Hepatocyte (in vitro differentiated cells): Measurements from ENCODE around the gene EPAS1.

Experiments used
- EZH2 ChIP-seq: fragments of 200-600 bp; sonication (generic); IDR thresholded peaks from 2 replicates; pipeline ENCODE4 v1.6.1; 2016; ENCODE audit warnings: antibody characterized with exemption, mild to moderate bottlenecking, borderline replicate concordance
- EZH2phosphoT487 ChIP-seq: fragments of 200-600 bp; sonication (generic); IDR thresholded peaks from one replicate; pipeline ENCODE4 v1.6.1; 2018; ENCODE audit warnings: antibody characterized with exemption, mild to moderate bottlenecking, low read depth, moderate library complexity; ENCODE audit not compliant: unreplicated experiment, severe bottlenecking
- TF ChIP-seq, protein P1 (sequence below): fragments of 200-600 bp; sonication (generic); IDR thresholded peaks from 2 replicates; pipeline ENCODE4 v1.5.1; 2016; ENCODE audit warnings: antibody characterized with exemption, mild to moderate bottlenecking; ENCODE audit not compliant: poor library complexity

DNA sequence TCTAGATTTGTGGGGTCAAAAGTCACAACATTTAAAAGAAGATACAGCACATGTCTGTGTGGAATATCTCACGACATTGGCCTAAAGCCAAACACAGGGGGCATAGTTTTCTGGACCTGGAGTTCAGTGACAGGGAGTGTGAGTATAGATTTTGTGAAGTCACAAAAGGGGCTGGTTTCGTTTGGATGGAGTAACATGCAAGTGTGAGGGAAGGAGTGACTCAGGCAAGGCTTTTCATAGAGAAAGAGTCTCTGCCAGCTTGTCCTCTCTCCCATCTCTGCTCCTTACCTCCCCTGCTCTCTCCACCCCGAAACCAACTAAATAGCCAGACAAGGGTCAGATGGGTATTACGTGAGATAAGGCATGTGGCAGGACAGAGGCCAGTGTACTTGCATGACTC, 3.7 kb upstream of the EPAS1 start:
- TF ChIP-seq, protein P1, sequence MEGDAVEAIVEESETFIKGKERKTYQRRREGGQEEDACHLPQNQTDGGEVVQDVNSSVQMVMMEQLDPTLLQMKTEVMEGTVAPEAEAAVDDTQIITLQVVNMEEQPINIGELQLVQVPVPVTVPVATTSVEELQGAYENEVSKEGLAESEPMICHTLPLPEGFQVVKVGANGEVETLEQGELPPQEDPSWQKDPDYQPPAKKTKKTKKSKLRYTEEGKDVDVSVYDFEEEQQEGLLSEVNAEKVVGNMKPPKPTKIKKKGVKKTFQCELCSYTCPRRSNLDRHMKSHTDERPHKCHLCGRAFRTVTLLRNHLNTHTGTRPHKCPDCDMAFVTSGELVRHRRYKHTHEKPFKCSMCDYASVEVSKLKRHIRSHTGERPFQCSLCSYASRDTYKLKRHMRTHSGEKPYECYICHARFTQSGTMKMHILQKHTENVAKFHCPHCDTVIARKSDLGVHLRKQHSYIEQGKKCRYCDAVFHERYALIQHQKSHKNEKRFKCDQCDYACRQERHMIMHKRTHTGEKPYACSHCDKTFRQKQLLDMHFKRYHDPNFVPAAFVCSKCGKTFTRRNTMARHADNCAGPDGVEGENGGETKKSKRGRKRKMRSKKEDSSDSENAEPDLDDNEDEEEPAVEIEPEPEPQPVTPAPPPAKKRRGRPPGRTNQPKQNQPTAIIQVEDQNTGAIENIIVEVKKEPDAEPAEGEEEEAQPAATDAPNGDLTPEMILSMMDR, result no peak
- TF ChIP-seq EZH2, result no peak
- no peak for TF ChIP-seq EZH2phosphoT487
